T47D (cell line): ENCODE results near the gene PRKACG.

Source experiments
- DNase-seq, 2 experiments: peaks; one replicate each; pipeline versions ENCODE4 v3.0.0 to v3.0.0-alpha.2; 2011 to 2012; ENCODE audit warnings: low read depth in 1 of 2, low spot score in 1 of 2
- JUND ChIP-seq: IDR thresholded peaks from 2 replicates; pipeline ENCODE4 v1.6.1; 2012; ENCODE audit warnings: low read depth
- in situ Hi-C: cut with HindIII; loops from 2 replicates; pipeline ENCODE4 v1.10.0; 2016; ENCODE audit warnings: low sequenced_read_pairs, low pct_unique_long_range_greater_than_20kb

Gene PRKACG

GRCh38 chr9:69036799-69037198 lies 22.9 kb upstream of the PRKACG start:
- no peak for TF ChIP-seq JUND
- DNase-seq, result no peak
- in situ Hi-C loops, result no loop called here

- DNase-seq, result no peak
- no peak for TF ChIP-seq JUND
- in situ Hi-C loops, result no loop called here
These were observed 22.4 kb upstream of the PRKACG start for GRCh38 chr9:69036309-69036708.

GRCh38 chr9:69035438-69036308 lies 21.8 kb upstream of the PRKACG start, which contains the start of gene FXN:
Gene FXN (plus strand): TSS chr9:69035752. CDS start chr9:69035783, 31 bp downstream.
- no peak for TF ChIP-seq JUND
- peak; percentile 64 to 78 for DNase-seq
- in situ Hi-C loops, result no loop called here

GRCh38 chr9:69034071-69034470 lies 20.2 kb upstream of the PRKACG start:
- peak in 1 of 2 experiments; percentile 16 for DNase-seq
- in situ Hi-C loops, result no loop called here
- no peak for TF ChIP-seq JUND

GRCh38 chr9:69030851-69031645 lies 17.1 kb upstream of the PRKACG start:
- no peak for TF ChIP-seq JUND
- in situ Hi-C loops, result no loop called here
- DNase-seq, result no peak

GRCh38 chr9:69029535-69029934 lies 15.6 kb upstream of the PRKACG start:
- no peak for DNase-seq
- in situ Hi-C loops, result no loop called here

GRCh38 chr9:69028754-69029153 lies 14.8 kb upstream of the PRKACG start:
- no peak for TF ChIP-seq JUND
- no peak for DNase-seq
- in situ Hi-C loops, result no loop called here

More at GRCh38 chr9:69029535-69029934, 15.6 kb upstream of the PRKACG start:
- no peak for TF ChIP-seq JUND

GRCh38 chr9:69027355-69028097 lies 13.6 kb upstream of the PRKACG start:
- in situ Hi-C loops, result no loop called here
- DNase-seq, result peak; percentile 31 to 68

GRCh38 chr9:69023650-69024049 lies 9.7 kb upstream of the PRKACG start:
- TF ChIP-seq JUND, result no peak

More at GRCh38 chr9:69027355-69028097, 13.6 kb upstream of the PRKACG start:
- TF ChIP-seq JUND, result no peak

GRCh38 chr9:69020301-69021145 lies 6.6 kb upstream of the PRKACG start:
- DNase-seq, result no peak
- in situ Hi-C loops, result no loop called here
- TF ChIP-seq JUND, result no peak

More at GRCh38 chr9:69023650-69024049, 9.7 kb upstream of the PRKACG start:
- peak; percentile 37 to 84 for DNase-seq
- in situ Hi-C loops, result no loop called here

GRCh38 chr9:69019808-69020207 lies 5.9 kb upstream of the PRKACG start:
- no peak for TF ChIP-seq JUND

More at GRCh38 chr9:69019808-69020207, 5.9 kb upstream of the PRKACG start:
- DNase-seq, result no peak
- in situ Hi-C loops, result no loop called here
